Omental fat pad (tissue), 4 donors: ENCODE measurements around the gene FOXB2. TPM values are rescaled to one million over a fixed set of nuclear protein-coding genes. Genes with fewer than 3 reads are reported as not detected.

Experiments used
- ATAC-seq: fragments of 150-250 bp; one replicate; pipeline ENCODE4 v1.9.1; 2016; ENCODE audit warnings: mild to moderate bottlenecking, moderate library complexity; ENCODE audit not compliant: low FRiP score
- DNase-seq: peaks from one replicate; pipeline ENCODE4 v3.0.0-alpha.2; 2019; ENCODE audit warnings: low spot score
- total RNA-seq, 4 donors: library from RNA; depleted of rRNA; stranded (reverse); fragments of >200 nt; gene quantifications; one replicate each; pipeline ENCODE4 v1.1.0, GENCODE V29; 2016
- TF ChIP-seq, protein P1 (sequence below), 3 donors: fragments of 450-650 bp; IDR thresholded peaks; one replicate each; pipeline ENCODE4 v1.5.1; 2016 to 2017; ENCODE audit warnings: antibody characterized with exemption in 3 of 3, mild to moderate bottlenecking in 3 of 3, moderate library complexity in 2 of 3

The FOXB2 gene
- total RNA-seq, 4 donors from 2014 or later = not detected

DNA sequence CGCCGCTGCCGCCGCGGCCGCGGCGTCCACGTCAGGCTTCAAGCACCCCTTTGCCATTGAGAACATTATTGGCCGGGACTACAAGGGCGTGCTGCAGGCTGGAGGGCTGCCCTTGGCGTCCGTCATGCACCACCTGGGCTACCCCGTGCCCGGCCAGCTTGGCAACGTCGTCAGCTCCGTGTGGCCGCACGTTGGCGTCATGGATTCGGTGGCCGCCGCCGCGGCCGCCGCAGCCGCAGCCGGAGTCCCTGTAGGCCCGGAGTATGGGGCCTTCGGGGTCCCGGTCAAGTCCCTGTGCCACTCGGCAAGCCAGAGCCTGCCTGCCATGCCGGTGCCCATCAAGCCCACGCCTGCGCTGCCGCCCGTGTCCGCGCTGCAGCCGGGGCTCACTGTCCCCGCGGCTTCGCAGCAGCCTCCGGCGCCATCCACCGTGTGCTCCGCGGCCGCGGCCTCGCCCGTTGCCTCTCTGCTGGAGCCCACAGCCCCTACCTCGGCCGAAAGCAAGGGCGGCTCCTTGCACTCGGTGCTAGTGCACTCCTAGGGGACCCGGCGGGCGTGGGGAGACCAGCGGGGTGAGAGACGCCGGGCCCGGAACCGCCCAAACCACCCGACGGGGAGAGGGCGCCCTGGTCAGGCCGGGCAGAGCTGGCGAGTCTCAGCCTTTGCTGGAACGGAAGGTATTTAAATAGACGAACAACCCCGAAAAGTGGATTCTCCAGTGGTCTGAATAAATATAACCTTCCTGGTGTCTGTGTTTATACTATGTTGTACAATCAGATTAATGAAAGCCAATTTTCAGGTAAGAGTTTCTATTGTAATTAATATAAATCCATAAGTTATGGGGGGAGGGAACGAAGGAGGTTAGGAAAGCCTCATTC lies 1.2 kb downstream of the FOXB2 start:
- TF ChIP-seq, protein P1, sequence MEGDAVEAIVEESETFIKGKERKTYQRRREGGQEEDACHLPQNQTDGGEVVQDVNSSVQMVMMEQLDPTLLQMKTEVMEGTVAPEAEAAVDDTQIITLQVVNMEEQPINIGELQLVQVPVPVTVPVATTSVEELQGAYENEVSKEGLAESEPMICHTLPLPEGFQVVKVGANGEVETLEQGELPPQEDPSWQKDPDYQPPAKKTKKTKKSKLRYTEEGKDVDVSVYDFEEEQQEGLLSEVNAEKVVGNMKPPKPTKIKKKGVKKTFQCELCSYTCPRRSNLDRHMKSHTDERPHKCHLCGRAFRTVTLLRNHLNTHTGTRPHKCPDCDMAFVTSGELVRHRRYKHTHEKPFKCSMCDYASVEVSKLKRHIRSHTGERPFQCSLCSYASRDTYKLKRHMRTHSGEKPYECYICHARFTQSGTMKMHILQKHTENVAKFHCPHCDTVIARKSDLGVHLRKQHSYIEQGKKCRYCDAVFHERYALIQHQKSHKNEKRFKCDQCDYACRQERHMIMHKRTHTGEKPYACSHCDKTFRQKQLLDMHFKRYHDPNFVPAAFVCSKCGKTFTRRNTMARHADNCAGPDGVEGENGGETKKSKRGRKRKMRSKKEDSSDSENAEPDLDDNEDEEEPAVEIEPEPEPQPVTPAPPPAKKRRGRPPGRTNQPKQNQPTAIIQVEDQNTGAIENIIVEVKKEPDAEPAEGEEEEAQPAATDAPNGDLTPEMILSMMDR (IDR thresholded peaks at IDR 0.05) = no peak
- no peak for DNase-seq

DNA sequence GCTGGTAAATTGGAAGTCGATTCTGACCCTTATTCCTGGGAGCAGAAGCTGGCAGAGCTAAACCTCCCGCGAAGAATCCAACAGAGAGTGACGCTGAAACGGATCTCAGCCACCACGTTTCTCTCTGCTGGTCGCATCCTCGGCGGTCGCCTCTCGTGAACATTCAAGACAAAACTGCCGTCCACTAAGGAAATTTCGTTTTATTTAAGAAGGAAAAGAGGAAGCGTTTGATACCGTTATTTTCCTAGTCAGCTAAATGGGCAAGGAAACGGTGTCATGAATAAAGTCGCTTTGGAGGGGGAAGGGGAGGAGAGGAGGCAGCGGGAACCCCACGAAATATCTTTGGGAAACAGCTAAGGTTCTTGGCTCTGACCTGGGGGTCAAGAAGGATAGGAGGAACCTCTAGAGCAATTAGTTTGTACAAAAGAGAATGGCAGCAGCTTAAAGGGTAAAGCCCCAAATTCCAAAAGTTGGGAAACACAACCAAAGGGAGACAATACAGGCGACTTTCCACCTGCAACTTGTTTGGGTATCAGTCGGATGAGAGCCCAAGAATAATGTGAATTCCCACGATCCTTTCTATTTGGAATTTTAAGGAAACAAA lies 1.9 kb downstream of the FOXB2 start:
- ATAC-seq (no peak), DNase-seq (no peak)
- TF ChIP-seq, protein P1 (IDR thresholded peaks at IDR 0.05) = no peak

More for the DNA sequence above, 1.2 kb downstream of the FOXB2 start:
- no peak for ATAC-seq

DNA sequence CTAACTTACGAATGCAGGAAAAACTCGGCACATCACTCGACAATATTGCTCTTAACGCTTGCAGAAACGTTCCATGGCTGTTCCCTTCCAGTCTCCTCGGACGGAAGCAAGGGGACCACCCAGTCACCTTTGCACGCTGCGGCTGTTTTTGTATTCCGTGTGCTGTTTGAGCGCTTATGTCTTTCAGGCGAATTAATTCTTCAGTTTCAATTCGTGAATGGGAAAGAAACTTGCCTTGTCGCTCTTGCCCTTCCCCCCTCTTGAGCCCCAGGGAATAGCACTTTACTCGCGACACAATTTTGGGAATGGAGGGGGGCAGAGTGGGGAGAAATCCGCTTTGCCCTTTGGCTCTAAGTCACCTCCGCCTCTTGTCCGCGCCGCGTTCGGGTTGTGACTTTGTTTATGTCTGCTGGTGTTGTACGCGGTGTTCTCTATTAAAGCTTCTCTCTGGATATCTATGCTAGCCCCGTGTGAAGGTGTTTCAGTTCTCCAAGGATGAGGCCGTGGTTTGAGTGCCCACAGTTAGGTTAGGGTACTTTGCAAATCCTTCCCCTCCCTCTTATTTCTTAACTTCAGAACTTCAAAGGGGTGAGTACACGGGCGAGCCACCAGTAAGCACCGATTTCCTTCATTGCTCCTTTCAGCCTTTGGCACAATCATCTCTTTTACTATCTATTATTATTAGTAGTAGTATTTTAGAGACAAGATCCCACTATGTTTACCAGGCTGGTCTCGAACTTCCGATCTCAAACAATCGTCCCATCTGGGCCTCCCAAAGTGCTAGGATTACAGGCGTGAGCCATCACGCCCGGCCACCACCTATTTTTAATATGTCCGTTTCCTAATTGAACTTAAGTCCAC lies 2.7 kb downstream of the FOXB2 start:
- ATAC-seq = no peak
- no peak for DNase-seq
- TF ChIP-seq, protein P1 (IDR thresholded peaks at IDR 0.05) = no peak

DNA sequence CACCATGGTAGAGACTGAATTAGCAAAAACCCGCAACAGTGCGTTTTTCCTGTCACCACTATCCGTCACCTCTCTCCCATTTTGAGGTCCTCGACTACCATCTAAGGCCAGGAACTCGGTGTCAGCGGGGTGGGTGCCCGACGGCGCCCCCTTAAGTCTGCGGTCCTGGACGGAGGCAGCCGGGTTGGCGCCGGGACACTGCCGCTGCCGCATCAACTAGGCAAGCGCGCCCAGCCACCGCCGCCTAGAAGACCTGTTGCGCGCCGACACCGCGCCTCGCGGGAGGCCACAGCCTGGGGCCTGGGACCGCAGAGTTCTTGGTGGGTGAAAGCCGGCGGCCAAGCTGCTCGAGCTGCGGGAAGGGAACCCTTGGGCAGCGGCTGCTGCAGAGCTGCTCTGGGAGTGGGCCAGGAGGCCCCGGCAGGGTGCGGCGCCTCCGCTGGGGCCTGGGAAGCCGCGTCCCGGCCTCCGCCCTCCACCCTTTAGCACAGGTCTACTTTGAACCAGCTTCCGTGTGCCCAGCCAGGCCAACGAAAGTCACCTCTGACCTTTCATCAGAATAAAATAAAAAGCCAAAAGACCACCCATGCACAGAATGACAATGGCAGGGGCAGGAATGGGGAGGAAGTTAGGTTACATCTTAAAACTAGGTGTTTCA lies 3.5 kb downstream of the FOXB2 start:
- no peak for ATAC-seq
- TF ChIP-seq, protein P1 (IDR thresholded peaks at IDR 0.05) = no peak

DNA sequence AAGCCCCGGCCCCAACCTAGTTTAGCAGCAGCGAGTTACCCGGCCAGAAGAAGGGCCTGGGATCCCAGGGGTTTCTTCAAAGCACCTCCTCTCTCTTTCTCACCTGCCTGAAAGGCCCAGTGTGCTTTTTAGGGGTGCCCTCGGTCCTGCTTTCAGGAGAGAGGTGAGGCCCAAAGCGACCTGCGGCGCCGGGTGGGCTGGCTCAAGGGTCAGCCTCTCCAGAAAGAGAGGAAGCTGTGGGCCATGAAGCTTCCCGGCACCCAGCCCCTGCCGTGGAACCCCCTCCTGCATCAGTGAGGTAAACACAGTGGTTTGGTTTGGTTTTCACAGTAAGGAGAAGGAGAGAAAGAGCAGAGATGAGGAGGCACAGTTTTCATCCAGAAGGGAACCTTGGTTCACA lies 4.3 kb downstream of the FOXB2 start:
- TF ChIP-seq, protein P1 (IDR thresholded peaks at IDR 0.05) = no peak
- no peak for DNase-seq
- no peak for ATAC-seq

More for the DNA sequence above, 3.5 kb downstream of the FOXB2 start:
- no peak for DNase-seq

DNA sequence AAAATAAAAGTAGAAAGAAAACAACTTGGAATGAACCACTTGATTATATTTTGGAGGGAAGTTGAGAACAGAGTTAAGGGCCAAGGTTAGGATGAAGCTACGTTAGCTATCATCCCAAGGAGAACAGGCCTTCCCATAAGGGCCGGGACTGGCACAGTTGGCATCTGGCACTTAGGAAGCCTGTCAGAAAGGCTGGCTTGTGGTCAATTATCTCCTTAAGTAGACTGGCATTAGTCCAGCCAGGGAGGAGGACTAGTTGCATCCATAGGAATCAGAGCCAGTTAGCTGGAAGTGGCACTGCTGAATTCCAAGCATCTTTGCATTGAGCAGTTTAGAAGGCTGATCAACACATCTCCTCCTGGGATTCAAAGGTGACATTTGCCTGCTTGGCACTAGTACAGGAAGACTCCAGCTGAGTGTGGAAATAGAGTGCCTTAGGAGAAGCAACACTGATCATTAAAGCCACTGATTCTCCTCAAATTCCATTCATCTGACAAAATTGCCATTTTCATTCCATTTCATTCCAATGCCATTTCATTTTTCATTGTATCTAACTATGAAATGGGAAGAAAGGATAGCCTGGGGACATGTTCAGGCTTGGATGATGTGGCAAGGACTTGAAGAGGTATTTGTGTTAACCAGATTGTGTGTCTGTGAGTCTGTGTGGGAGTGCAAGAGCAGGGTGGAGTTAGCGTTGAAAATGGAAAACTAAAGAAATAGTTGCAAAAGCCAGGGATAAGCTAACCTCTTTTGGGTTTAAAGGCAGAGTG lies 5.5 kb downstream of the FOXB2 start:
- no peak for DNase-seq
- no peak for ATAC-seq
- TF ChIP-seq, protein P1 (IDR thresholded peaks at IDR 0.05) = no peak
